ENCODE measurements around the gene AKT2.

Gene AKT2

DNA sequence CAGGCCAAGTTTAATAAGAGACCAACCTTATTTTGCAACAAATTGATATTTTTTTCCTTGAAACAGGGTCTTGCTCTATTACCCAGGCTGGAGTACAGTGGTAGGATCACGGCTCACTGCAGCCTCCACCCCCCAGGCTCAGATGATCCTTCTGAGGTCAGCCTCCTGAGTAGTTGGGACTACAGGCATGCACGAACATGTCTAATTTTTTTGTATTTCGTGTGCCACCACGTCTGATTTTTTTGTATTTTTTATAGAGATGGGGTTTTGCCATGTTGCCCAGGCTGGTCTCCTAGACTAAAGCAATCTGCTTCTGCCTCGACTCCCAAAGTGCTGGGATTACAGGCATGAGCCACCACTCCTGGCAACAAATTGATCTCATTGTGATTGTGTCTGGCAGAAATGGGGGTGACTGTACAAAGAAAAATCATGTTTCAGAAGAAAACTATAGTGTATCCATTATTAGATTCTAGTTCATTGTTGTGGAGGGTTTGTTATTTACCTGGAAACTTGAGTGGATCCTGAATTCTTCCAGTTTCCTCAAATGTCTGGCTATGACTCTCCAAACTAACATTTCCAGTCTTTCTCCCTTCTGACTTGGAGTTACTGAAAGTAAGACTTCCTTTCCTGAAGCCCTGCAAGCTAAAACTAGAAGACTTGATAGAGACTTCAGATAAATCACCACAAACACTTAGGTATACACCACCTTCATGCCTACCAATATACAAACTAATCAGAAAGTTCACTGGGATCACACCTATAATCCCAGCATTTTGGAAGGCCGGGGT, 17.3 kb upstream of the AKT2 start:
- H2AFZ ChIP-seq (ENCODE audit: low read length) = no peak overlapping the region
- no peak overlapping the region for H3K9ac ChIP-seq (ENCODE audit: low read length)
- H3K9me2 ChIP-seq (replicated peaks; ENCODE audit: insufficient read depth, low read length) = no peaks in the 10 kb centered on the region
- H3K79me2 ChIP-seq (ENCODE audit: low read length) = no peaks in the 10 kb centered on the region
- no peak for DNase-seq
- H3K27ac ChIP-seq (ENCODE audit: low read length) = no peak overlapping the region
- H3K4me3 ChIP-seq (ENCODE audit: low read length) = no peak overlapping the region
- H3K4me2 ChIP-seq (ENCODE audit: low read depth, low read length) = no peak overlapping the region
- no peaks in the 10 kb centered on the region for H3K9me3 ChIP-seq (replicated peaks; ENCODE audit: insufficient read depth, low read length)
- no peaks in the 10 kb centered on the region for H3K4me1 ChIP-seq (ENCODE audit: low read length)
- H3K27me3 ChIP-seq (replicated peaks; ENCODE audit: insufficient read depth, low read length) = no peaks in the 10 kb centered on the region
- no peaks in the 10 kb centered on the region for H4K20me1 ChIP-seq (ENCODE audit: insufficient read depth, low read length)
- no peaks in the 10 kb centered on the region for H3F3A ChIP-seq (ENCODE audit: insufficient read depth, low read length)
- TF ChIP-seq EZH2 (optimal IDR thresholded peaks at IDR 0.05; ENCODE audit: low read depth, low read length) (no peak), EZH2phosphoT487 (IDR thresholded peaks at IDR 0.05; ENCODE audit: low read length) (no peak)
- TF ChIP-seq, protein P1, sequence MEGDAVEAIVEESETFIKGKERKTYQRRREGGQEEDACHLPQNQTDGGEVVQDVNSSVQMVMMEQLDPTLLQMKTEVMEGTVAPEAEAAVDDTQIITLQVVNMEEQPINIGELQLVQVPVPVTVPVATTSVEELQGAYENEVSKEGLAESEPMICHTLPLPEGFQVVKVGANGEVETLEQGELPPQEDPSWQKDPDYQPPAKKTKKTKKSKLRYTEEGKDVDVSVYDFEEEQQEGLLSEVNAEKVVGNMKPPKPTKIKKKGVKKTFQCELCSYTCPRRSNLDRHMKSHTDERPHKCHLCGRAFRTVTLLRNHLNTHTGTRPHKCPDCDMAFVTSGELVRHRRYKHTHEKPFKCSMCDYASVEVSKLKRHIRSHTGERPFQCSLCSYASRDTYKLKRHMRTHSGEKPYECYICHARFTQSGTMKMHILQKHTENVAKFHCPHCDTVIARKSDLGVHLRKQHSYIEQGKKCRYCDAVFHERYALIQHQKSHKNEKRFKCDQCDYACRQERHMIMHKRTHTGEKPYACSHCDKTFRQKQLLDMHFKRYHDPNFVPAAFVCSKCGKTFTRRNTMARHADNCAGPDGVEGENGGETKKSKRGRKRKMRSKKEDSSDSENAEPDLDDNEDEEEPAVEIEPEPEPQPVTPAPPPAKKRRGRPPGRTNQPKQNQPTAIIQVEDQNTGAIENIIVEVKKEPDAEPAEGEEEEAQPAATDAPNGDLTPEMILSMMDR (IDR thresholded peaks at IDR 0.05; ENCODE audit: low read length) = no peak
- no peaks in the 10 kb centered on the region for H3K36me3 ChIP-seq (replicated peaks; ENCODE audit: insufficient read depth, low read length)

DNA sequence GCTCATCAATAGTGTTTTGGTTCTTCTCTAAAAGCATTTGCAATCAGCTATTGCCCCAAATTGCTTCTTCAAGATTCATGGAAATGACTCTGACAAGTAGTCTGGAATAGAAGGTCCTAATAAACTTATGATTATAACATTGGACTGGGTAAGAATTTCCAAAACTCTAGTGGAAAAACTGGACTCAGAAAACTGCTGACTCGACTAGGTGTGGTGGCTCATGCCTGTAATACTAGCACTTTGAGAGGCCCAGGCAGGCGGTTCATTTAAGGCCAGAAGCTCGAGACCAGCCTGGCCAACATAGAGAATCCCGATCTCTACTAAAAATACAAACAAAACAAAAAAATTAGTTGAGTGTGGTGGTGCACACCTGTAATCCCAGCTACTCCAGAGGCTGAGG, 15.5 kb upstream of the AKT2 start:
- no peak overlapping the region for H3K4me2 ChIP-seq (ENCODE audit: low read depth, low read length)
- no peak overlapping the region for H3K27ac ChIP-seq (ENCODE audit: low read length)
- H3K36me3 ChIP-seq (replicated peaks; ENCODE audit: insufficient read depth, low read length) = no peaks in the 10 kb centered on the region
- no peak overlapping the region for H2AFZ ChIP-seq (ENCODE audit: low read length)
- no peaks in the 10 kb centered on the region for H3K9me3 ChIP-seq (replicated peaks; ENCODE audit: insufficient read depth, low read length)
- DNase-seq = no peak
- no peaks in the 10 kb centered on the region for H3K4me1 ChIP-seq (ENCODE audit: low read length)
- TF ChIP-seq, protein P1 (IDR thresholded peaks at IDR 0.05; ENCODE audit: low read length) = no peak
- TF ChIP-seq EZH2 (optimal IDR thresholded peaks at IDR 0.05; ENCODE audit: low read depth, low read length) = no peak
- TF ChIP-seq EZH2phosphoT487 (IDR thresholded peaks at IDR 0.05; ENCODE audit: low read length) = no peak
- H3F3A ChIP-seq (ENCODE audit: insufficient read depth, low read length) = no peaks in the 10 kb centered on the region
- H3K9me2 ChIP-seq (replicated peaks; ENCODE audit: insufficient read depth, low read length) = no peaks in the 10 kb centered on the region
- no peaks in the 10 kb centered on the region for H3K79me2 ChIP-seq (ENCODE audit: low read length)
- no peaks in the 10 kb centered on the region for H4K20me1 ChIP-seq (ENCODE audit: insufficient read depth, low read length)
- H3K4me3 ChIP-seq (ENCODE audit: low read length) = no peak overlapping the region
- H3K9ac ChIP-seq (ENCODE audit: low read length) = no peak overlapping the region
- no peaks in the 10 kb centered on the region for H3K27me3 ChIP-seq (replicated peaks; ENCODE audit: insufficient read depth, low read length)

DNA sequence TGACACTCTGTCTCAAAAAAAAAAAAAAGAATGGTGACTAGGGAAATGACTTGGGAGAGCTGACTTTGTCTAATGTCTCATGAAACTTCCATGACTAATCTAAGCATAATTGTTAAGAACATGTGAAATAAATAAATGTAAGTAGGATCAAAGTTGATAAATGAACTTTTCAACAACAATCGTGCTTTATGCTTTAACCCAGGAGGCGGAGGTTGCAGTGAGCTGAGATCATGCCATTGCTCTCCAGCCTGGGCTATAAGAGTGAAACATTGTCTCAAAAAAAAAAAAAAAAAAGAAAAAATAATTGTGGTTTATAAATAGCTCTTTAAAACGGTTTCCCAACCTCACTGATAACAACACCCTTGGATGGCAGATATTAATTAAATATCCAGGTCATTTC, 12.9 kb upstream of the AKT2 start:
- Histone ChIP-seq H3K4me3 (ENCODE audit: low read length) (no peak overlapping the region), H3K4me1 (ENCODE audit: low read length) (no peaks in the 10 kb centered on the region), H3K9me3 (replicated peaks; ENCODE audit: insufficient read depth, low read length) (no peaks in the 10 kb centered on the region), H3F3A (ENCODE audit: insufficient read depth, low read length) (no peaks in the 10 kb centered on the region), H3K36me3 (replicated peaks; ENCODE audit: insufficient read depth, low read length) (no peaks in the 10 kb centered on the region), H3K27me3 (replicated peaks; ENCODE audit: insufficient read depth, low read length) (no peaks in the 10 kb centered on the region), H3K9ac (ENCODE audit: low read length) (no peak overlapping the region), H3K79me2 (ENCODE audit: low read length) (no peaks in the 10 kb centered on the region), H2AFZ (ENCODE audit: low read length) (no peak overlapping the region), H3K4me2 (ENCODE audit: low read depth, low read length) (no peak overlapping the region), H3K27ac (ENCODE audit: low read length) (no peak overlapping the region), H3K9me2 (replicated peaks; ENCODE audit: insufficient read depth, low read length) (no peaks in the 10 kb centered on the region), H4K20me1 (ENCODE audit: insufficient read depth, low read length) (no peaks in the 10 kb centered on the region)
- TF ChIP-seq EZH2 (optimal IDR thresholded peaks at IDR 0.05; ENCODE audit: low read depth, low read length) (no peak), EZH2phosphoT487 (IDR thresholded peaks at IDR 0.05; ENCODE audit: low read length) (no peak)
- TF ChIP-seq, protein P1 (IDR thresholded peaks at IDR 0.05; ENCODE audit: low read length) = no peak
- DNase-seq = no peak

All from MM.1S (cell line).